ENCODE measurements around the gene ZNF341.
A peak's percentile ranks its signal among the peaks of the same experiment; 100 is the strongest.
"Not testable (repeated sequence)": the region's sequence is repeated elsewhere in the genome, so short reads cannot be mapped to it uniquely, and the experiment has no call there.

Gene ZNF341

GRCh38 chr20:33772439-33772838 lies 40.6 kb downstream of the ZNF341 start:
- DNase-seq, result no peak

DNA sequence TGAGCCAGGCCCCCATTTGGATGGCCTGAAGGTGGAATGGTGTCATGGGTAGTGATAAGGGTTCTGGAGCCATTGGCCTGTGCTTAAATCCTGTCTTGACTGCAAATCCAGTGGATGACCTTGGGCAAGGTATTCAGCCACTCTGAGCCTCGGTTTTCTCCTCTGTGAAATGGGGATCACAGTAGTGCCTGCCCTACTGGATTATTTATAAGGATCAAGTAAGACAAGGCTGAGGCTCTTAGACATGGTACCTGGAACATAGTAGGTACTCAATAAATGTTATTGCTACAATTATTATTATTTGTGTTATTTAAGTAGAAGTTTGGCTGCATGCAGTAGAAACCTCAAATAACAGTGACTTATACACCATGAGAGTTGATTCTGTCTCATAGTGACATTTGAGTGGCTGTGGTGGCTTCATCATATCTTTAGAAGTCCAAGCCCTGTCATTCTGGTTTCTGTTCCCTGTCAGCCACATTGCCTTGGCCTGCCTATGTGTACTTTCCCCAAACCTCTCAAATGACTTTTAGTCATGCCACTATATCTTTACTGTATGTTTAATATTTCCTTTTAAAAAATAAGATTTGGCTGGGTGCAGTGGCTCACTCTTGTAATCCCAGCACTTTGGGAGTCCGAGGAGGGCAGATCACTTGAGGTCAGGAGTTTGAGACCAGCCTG lies 41.8 kb downstream of the ZNF341 start:
- DNase-seq, result peak in 1 of 2 donors; percentile 33

DNA sequence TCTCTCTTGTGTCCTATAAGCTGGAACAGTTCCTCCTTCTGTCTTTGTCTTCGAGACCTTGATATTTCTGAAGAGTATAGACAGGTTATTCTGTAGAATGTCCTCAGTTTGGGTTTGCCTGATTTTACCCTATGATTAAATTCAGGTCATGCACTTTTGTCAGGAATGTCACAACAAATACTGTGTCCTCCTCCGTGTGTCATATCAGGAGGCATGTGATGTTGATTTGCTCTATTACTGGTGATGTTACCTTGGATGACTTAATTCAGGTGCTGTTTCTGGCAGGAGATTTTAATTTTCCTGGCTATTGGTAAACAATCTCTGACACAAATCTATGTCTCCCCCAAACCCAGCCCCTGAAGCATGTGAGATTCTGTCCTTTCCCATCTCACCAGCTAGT lies 46.0 kb downstream of the ZNF341 start:
- no peak for DNase-seq

GRCh38 chr20:33781133-33781532 lies 49.3 kb downstream of the ZNF341 start:
- DNase-seq, result no peak

DNA sequence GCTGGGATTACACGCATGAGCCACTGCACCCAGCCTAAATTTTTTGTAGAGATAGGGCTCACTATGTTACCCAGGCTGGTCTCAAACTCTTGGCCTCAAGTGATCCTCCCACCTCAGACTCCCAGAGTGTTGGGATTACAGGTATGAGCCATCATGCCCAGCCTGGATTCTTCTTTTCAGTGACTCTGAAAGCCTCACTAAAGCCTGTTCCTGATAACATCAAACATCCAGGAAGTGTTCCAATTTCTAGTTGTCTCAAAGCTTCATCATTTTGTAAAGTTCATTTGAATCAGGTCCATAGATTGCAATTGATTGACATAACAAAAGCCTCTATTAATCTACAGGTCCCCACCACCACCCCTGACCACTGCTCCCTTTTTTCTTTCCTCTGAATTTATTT lies 50.1 kb downstream of the ZNF341 start:
- DNase-seq, result no peak

- DNase-seq, result no peak
Observed at GRCh38 chr20:33783256-33783655, 51.5 kb downstream of the ZNF341 start.

DNA sequence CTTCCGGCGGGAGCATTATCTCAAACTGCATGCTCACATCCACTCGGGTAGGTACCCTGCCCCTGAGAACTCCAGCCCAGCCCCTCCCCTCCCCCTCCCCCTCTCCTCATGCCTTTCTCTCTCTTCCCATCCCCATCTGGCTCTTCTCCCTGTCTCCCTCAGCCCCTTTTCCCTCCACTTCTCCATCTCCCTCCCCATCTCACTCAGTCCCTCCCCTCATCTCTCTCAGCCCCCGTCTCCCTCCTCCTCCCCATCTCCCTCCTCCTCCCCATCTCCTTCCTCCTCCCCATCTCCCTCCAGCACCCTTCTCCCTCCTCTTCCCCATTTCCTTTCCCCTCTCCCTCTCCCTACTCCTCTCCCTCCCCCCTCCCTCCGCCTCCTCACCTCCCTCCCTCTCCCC lies 52.0 kb downstream of the ZNF341 start:
- DNase-seq, result no peak

DNA sequence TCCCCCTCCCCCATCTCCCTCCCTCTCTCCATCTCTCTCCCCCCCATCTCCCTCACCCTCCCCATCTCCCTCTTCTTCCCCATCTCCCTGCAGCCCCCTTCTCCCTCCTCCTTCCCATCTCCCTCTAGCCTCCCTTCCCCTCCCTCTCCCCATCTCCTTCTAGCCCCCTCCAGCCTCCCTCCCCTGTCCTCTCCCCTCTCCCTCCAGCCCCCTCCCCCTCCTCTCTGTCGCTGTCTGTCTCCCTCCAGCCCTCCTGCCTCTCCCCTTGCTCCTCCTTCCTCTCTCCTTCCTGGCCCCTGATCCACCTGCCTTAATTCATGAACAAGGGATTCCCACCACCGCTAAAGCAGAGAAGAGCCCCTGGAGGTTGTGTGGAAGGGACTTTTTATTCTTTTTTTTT lies 52.4 kb downstream of the ZNF341 start:
- no peak for DNase-seq

DNA sequence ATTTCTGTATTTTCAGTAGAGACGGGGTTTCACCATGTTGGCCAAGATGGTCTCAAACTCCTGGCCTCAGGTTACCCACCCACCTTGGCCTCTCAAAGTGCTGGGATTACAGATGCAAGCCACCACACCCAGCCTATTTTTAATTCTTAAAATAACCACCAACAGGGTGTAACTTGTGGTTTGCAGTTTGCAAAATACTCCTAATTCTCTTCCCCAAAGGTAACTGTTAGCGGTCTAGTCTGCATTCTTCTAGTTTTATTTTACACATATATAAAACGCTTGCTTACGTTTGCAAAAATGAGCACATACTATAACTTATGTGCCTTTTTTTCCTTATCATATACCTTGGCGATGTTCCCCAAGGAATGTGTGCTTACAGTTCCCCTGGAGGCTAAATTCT lies 53.7 kb downstream of the ZNF341 start:
- no peak for DNase-seq

DNA sequence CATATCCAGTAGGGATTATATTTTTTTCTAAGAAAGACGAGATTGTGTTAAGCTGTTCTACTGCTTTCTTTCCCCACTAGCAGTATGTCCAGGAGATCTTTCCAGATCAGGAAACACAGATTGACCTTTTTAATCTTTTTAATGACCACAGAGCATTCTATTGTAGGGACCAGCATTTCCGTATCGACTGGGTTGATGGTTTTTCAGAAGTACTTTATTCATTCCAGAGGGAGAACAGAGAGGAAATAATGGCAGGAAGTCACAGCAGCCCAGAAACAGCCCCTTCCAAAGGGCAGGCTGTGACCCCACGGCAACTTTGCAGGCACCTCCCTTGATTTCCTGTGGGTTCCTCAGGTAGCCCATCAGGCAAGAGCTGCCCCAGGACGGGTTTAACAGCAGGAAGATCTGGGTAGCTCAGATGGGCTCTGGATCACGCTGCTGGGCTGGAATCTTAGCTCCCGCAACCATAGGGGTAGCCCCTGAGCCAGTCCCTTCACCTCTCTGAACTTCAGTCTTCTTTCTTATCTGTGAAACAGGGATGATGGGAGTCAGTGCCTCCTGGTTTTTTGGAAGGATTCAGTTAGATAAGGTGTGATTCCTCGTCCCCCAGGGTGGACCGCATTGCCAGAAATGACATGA lies 55.6 kb downstream of the ZNF341 start:
- no peak for DNase-seq

GRCh38 chr20:33788351-33789049 lies 56.7 kb downstream of the ZNF341 start:
- no peak for DNase-seq

- no peak for DNase-seq
Observed at GRCh38 chr20:33789109-33789857, 57.5 kb downstream of the ZNF341 start.

DNA sequence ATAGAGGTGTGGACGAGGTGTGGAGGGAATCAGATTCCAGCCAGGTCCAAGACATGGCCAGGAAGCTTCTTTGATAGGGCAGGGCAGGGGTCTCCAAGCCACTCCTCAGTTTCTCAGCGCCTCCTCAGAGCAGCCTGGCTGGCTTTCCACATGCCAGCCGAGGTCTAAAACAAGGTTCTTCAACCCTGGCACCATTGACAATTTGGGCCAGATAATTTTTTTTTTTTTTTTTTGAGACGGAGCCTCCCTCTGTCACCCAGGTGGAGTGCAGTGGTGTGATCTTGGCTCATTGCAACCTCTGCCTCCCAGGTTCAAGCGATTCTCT lies 58.0 kb downstream of the ZNF341 start:
- no peak for DNase-seq

DNA sequence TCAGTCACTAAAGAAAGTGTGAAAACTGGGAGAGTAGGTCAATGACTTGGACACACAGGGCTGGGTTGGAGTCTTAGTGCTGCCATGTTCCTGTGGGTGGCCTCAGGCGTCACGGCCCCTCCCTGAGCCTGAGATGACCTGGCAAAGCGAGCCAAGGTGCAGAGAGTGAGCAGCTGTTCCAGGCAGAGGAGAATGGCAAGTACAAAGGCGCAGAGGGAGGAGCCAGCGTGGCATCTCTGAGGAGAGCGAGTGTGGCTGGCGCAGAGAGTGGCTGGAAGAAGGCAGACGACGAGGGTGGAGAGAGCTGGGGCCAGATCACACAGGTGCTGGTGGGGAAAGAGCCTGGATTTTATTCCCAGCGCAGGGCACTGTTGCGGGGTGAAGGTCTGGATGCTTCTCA lies 58.8 kb downstream of the ZNF341 start:
- DNase-seq, result no peak

DNA sequence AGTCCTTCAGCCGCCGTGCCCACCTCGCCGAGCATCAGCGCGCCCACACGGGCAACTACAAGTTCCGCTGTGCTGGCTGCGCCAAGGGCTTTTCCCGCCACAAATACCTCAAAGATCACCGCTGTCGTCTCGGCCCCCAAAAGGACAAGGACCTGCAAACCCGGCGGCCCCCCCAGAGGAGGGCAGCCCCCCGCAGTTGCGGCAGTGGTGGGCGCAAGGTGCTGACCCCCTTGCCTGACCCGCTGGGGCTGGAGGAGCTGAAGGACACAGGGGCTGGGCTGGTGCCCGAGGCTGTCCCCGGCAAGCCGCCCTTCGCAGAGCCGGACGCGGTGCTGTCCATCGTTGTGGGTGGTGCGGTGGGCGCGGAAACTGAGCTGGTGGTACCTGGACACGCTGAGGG lies 59.2 kb downstream of the ZNF341 start:
- no peak for DNase-seq

- no peak for DNase-seq
Observed at GRCh38 chr20:33791540-33791939, 59.7 kb downstream of the ZNF341 start.

DNA sequence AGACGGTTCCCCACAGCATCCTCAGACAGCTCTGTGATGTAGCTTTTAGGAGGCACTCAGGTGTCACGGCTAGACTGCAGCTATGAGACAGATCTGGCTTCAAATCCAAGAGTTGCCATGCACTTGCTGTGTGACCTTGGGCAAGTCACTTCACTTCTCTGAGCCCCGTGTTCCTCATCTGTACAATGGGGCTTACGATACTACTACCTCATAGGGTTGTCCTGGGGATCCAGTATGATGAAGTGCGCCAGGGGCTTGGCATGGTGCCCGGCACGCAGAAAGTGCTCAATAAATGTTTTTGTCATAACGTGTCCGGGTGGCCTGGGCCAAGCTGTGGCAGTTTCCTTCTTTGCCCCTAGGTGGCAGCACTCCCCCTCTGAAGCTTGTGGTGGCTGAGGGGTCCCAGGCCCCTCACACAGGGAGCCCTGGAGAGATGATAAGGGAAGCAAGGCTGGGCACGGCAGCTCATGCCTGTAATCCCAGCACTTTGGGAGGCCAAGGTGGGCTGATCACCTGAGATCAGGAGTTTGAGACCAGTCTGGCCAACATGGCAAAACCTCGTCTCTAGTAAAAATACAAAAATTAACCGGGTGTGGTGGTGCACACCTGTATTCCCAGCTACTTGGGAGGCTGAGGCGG lies 60.3 kb downstream of the ZNF341 start:
- peak; percentile 29 to 55 for DNase-seq

DNA sequence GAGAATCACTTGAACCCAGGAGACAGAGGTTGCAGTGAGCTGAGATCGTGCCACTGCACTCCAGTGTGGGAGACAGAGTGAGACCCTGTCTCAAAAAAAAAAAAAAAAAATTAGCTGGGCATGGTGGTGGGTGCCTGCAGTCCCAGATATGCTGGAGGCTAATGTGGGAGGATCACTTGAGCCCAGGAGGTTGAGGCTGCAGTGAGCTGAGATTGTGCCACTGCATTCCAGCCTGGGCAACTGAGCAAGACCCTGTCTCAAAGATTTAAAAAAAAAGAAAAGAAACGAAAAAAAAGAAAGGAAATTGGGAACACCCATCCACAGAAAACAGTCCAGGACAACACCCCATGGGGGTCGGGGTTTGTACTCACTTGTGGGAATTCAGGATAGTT lies 60.8 kb downstream of the ZNF341 start:
- not testable (repeated sequence) for DNase-seq

- no peak for DNase-seq
Observed at GRCh38 chr20:33793011-33793931, 61.5 kb downstream of the ZNF341 start.

GRCh38 chr20:33796263-33796906 lies 64.6 kb downstream of the ZNF341 start:
- DNase-seq, result no peak

- no peak for DNase-seq
Observed at GRCh38 chr20:33796907-33797544, 65.2 kb downstream of the ZNF341 start.

Measured in CD4-positive, alpha-beta T cell treated with Interferon alpha-2 for 1 hour (primary cell).